Right lobe of liver (tissue), 6 donors: Measurements from ENCODE around the gene SAXO2. TPM values are rescaled to one million over a fixed set of nuclear protein-coding genes. Genes with fewer than 3 reads are reported as not detected.
"Not testable (repeated sequence)": the region's sequence is repeated elsewhere in the genome, so short reads cannot be mapped to it uniquely, and the experiment has no call there.

Experiments
- ATAC-seq, 4 donors: fragments of 200-7000 bp; cut with Tn5 transposase; one replicate each; pipeline ENCODE4 v1.9.1; 2020; ENCODE audit warnings: mild to moderate bottlenecking in 4 of 4, moderate library complexity in 4 of 4
- DNase-seq, 3 donors: peaks; one replicate each; pipeline ENCODE4 v3.0.0-alpha.2; 2020
- H3K27ac ChIP-seq, 3 donors: fragments of 200-600 bp; one replicate each; pipeline ENCODE4 v1.8.0; 2022
- H3K27me3 ChIP-seq, 2 donors: fragments of 200-600 bp; one replicate each; pipeline ENCODE4 v1.8.0; 2022
- H3K36me3 ChIP-seq, 4 donors: fragments of 200-600 bp; sonication (generic) in 1 of 4; one replicate each; pipeline versions ENCODE4 v1.5.1 to v1.8.0; 2017 to 2022; ENCODE audit warnings: control low read depth in 1 of 4
- H3K4me1 ChIP-seq, 4 donors: fragments of 200-600 bp; sonication (generic) in 1 of 4; one replicate each; pipeline versions ENCODE4 v1.5.1 to v1.8.0; 2017 to 2022; ENCODE audit warnings: control low read depth in 1 of 4
- H3K4me3 ChIP-seq, 3 donors: fragments of 200-600 bp; one replicate each; pipeline ENCODE4 v1.8.0; 2022
- H3K9me3 ChIP-seq, 4 donors: fragments of 200-600 bp; sonication (generic) in 1 of 4; one replicate each; pipeline versions ENCODE4 v1.5.1 to v1.8.0; 2017 to 2022; ENCODE audit warnings: control low read depth in 1 of 4
- CTCF ChIP-seq, 4 donors: fragments of 200-600 bp in 3 of 4; fragments of 450-650 bp in 1 of 4; IDR thresholded peaks; one replicate each; pipeline versions ENCODE4 v1.5.1 to v1.8.0; 2016 to 2022; ENCODE audit warnings: antibody characterized with exemption in 4 of 4, mild to moderate bottlenecking in 2 of 4
- POLR2A ChIP-seq: fragments of 450-650 bp; IDR thresholded peaks from one replicate; pipeline ENCODE4 v1.6.1; 2017; ENCODE audit warnings: antibody characterized with exemption, mild to moderate bottlenecking
- WGBS: methylation state at CpG from one replicate; pipeline ENCODE4 v1.1.6; 2018; ENCODE audit warnings: low coverage, low lambda C conversion rate; ENCODE audit not compliant: insufficient coverage; ENCODE audit errors: missing lambda C conversion rate; 5-methylcytosine and 5-hydroxymethylcytosine counted together
- intact Hi-C, 2 donors: fragments of 100-400 bp; cut with DNase I; formaldehyde crosslinking; loops; one replicate each; pipeline versions ENCODE4 v1.11.2 to v1.14.1; 2022
- total RNA-seq, 6 experiments: library from RNA; depleted of rRNA in 2 of 6; stranded (reverse); fragments of >200 nt in 2 of 6; fragmentation: NEBNext Ultra II Directional in 3 of 6; extraction: Animal tissue kit (Norgen Biotek cat#: 25700) in 3 of 6; gene quantifications; one replicate each; pipeline versions ENCODE4 v1.1.0 to v1.2.4, GENCODE V29; 2016 to 2023
- donor health status: DM: no; HTN: yes; CAD: no.
- donor health status: DM: no; HTN: no; CAD: no.
- donor health status: DM: no; HTN: no; CAD: no.
- donor health status: DM: no; HTN: yes; CAD: no.
- donor health status: DM: no; HTN: yes; CAD: no.

Gene SAXO2
- total RNA-seq, 6 experiments from 2014 or later = 0.06 to 1.1 (median 0.26) TPM; not detected in 1

- Histone ChIP-seq H3K4me1 (no peaks in the 10 kb centered on the region), H3K36me3 (no peaks in the 10 kb centered on the region), H3K27me3 (no peaks in the 10 kb centered on the region), H3K4me3 (no peak overlapping the region), H3K27ac (no peak overlapping the region), H3K9me3 (no peaks in the 10 kb centered on the region)
- WGBS = 82% methylated on average over 3 of the region's 9 CpGs
- ATAC-seq (no peak), DNase-seq (no peak)
- TF ChIP-seq POLR2A (no peak), CTCF (IDR thresholded peaks at IDR 0.05) (no peak)
- intact Hi-C loops = no loop called here
Measured at GRCh38 chr15:82314769-82315518, 52.3 kb downstream of the SAXO2 start.

GRCh38 chr15:82315519-82316246 is 53.1 kb downstream of the SAXO2 start:
- WGBS = no CpG with 5 or more reads among the region's 24 CpGs
- intact Hi-C loops = no loop called here
- H3K27ac ChIP-seq = no peak overlapping the region
- TF ChIP-seq CTCF (IDR thresholded peaks at IDR 0.05) (no peak), POLR2A (no peak)
- no peak overlapping the region for H3K4me3 ChIP-seq
- DNase-seq (no peak), ATAC-seq (no peak)
- H3K27me3 ChIP-seq = no peaks in the 10 kb centered on the region
- H3K36me3 ChIP-seq = no peaks in the 10 kb centered on the region
- no peaks in the 10 kb centered on the region for H3K9me3 ChIP-seq
- H3K4me1 ChIP-seq = no peaks in the 10 kb centered on the region

- H3K9me3 ChIP-seq, H3K4me1 ChIP-seq, H3K36me3 ChIP-seq, DNase-seq, H3K4me3 ChIP-seq, H3K27ac ChIP-seq, ATAC-seq, intact Hi-C loops, H3K27me3 ChIP-seq: not testable (repeated sequence)
- 80% methylated on average over 1 of the region's 23 CpGs for WGBS
Measured at GRCh38 chr15:82316247-82317090, 53.9 kb downstream of the SAXO2 start.

GRCh38 chr15:82317091-82317489 is 54.5 kb downstream of the SAXO2 start:
- Histone ChIP-seq H3K9me3 (no peaks in the 10 kb centered on the region), H3K4me3 (no peak overlapping the region), H3K4me1 (no peaks in the 10 kb centered on the region), H3K27me3 (no peaks in the 10 kb centered on the region), H3K36me3 (no peaks in the 10 kb centered on the region), H3K27ac (no peak overlapping the region)
- TF ChIP-seq CTCF (IDR thresholded peaks at IDR 0.05) (no peak), POLR2A (no peak)
- ATAC-seq (no peak), DNase-seq (no peak)
- no CpG with 5 or more reads among the region's 12 CpGs for WGBS
- intact Hi-C loops = no loop called here

- DNase-seq, H3K4me3 ChIP-seq, H3K27me3 ChIP-seq, H3K36me3 ChIP-seq, H3K27ac ChIP-seq, intact Hi-C loops, H3K4me1 ChIP-seq, H3K9me3 ChIP-seq, ATAC-seq: not testable (repeated sequence)
- no CpG with 5 or more reads among the region's 7 CpGs for WGBS
Measured at GRCh38 chr15:82317516-82317915, 54.9 kb downstream of the SAXO2 start.

- H3K27ac ChIP-seq, ATAC-seq, H3K9me3 ChIP-seq, DNase-seq, H3K4me3 ChIP-seq, H3K36me3 ChIP-seq, H3K4me1 ChIP-seq, H3K27me3 ChIP-seq, intact Hi-C loops: not testable (repeated sequence)
- 87% methylated on average over 7 of the region's 8 CpGs for WGBS
Measured at GRCh38 chr15:82318281-82318680, 55.7 kb downstream of the SAXO2 start.

DNA sequence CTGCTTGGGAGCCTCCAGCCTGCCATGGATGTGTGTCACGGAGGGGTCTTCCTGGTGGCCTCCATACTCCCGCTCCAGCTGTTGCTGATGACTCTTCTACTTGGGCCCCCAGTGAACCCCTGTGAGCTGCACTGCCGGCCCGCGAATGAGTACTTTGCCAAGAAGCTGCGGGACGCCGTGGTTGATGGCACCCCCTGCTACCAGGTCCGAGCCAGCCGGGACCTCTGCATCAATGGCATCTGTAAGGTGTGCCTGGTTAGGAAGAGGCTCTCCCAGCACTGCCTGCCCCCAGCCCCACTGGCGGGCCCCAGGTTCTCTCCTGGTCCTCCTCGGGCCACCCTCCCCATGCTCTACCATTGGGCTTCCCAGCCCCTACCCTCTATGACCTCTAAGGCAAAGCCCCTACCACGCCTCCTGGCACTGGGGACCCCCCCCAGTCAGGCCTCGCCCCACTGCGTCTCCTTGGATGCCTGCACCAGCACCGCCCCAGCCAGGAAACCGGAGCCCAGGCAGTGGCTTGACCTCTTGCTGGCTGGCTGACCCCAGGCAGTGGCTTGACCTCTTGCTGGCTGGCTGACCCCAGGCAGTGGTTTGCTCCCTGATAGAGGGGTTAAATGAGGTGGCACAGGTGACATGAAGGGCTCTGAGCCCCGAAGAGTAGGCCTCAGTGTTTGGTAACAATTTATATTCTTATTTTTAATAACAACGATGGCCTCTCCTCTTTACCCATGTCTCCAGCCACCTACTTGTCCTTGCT is 57.1 kb downstream of the SAXO2 start:
- ATAC-seq = peak in 3 of 4 donors; percentile 14 to 74 (median 39)

More for the DNA sequence above, 57.1 kb downstream of the SAXO2 start:
- H3K4me3 ChIP-seq, H3K4me1 ChIP-seq, H3K9me3 ChIP-seq, H3K27me3 ChIP-seq, H3K36me3 ChIP-seq, intact Hi-C loops, DNase-seq, H3K27ac ChIP-seq: not testable (repeated sequence)
- 41% methylated on average over 7 of the region's 19 CpGs for WGBS
